HepG2 (cell line): ENCODE results near the gene GON4L.

Source experiments
- ASH2L ChIP-seq: fragments of 300-600, 200-600 bp; sonication (generic); IDR thresholded peaks from 2 replicates; pipeline ENCODE4 v1.7.0; 2017; ENCODE audit warnings: low read depth, mild to moderate bottlenecking, moderate library complexity, mixed read lengths, low read length; ENCODE audit not compliant: insufficient read length
- ATF1 ChIP-seq: IDR thresholded peaks from 2 replicates; pipeline ENCODE4 v1.6.1; 2016; ENCODE audit warnings: mild to moderate bottlenecking, control low read depth
- NBN ChIP-seq: fragments of 450-650 bp; conservative IDR thresholded peaks from 2 replicates; pipeline ENCODE4 v1.6.1; 2017
- SIX4 ChIP-seq: sonication (generic); formaldehyde crosslinking; IDR thresholded peaks from 2 replicates; pipeline ENCODE4 v1.4.0; 2020; ENCODE audit warnings: missing genetic modification reagents
- TF ChIP-seq, protein P1 (sequence below): sonication (generic); formaldehyde crosslinking; IDR thresholded peaks from 2 replicates; pipeline ENCODE4 v1.5.0; 2020; ENCODE audit warnings: mild to moderate bottlenecking, missing genetic modification reagents, moderate library complexity

- TF ChIP-seq SIX4, result no peak
- TF ChIP-seq, protein P1, sequence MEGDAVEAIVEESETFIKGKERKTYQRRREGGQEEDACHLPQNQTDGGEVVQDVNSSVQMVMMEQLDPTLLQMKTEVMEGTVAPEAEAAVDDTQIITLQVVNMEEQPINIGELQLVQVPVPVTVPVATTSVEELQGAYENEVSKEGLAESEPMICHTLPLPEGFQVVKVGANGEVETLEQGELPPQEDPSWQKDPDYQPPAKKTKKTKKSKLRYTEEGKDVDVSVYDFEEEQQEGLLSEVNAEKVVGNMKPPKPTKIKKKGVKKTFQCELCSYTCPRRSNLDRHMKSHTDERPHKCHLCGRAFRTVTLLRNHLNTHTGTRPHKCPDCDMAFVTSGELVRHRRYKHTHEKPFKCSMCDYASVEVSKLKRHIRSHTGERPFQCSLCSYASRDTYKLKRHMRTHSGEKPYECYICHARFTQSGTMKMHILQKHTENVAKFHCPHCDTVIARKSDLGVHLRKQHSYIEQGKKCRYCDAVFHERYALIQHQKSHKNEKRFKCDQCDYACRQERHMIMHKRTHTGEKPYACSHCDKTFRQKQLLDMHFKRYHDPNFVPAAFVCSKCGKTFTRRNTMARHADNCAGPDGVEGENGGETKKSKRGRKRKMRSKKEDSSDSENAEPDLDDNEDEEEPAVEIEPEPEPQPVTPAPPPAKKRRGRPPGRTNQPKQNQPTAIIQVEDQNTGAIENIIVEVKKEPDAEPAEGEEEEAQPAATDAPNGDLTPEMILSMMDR (CRISPR knock-in tag), result no peak
- TF ChIP-seq NBN, result no peak
- no peak for TF ChIP-seq ASH2L
- TF ChIP-seq ATF1, result no peak
Measured at GRCh38 chr1:155794605-155795245, 62.3 kb downstream of the GON4L start.
